Right lobe of liver (tissue), 6 donors: Measurements from ENCODE around the gene CACNA2D1. TPM values are rescaled to one million over a fixed set of nuclear protein-coding genes. Genes with fewer than 3 reads are reported as not detected.

Source experiments
- ATAC-seq, 4 donors: fragments of 200-7000 bp; cut with Tn5 transposase; one replicate each; pipeline ENCODE4 v1.9.1; 2020; ENCODE audit warnings: mild to moderate bottlenecking in 4 of 4, moderate library complexity in 4 of 4
- DNase-seq, 3 donors: peaks; one replicate each; pipeline ENCODE4 v3.0.0-alpha.2; 2020
- H3K27ac ChIP-seq, 3 donors: fragments of 200-600 bp; one replicate each; pipeline ENCODE4 v1.8.0; 2022
- H3K27me3 ChIP-seq, 2 donors: fragments of 200-600 bp; one replicate each; pipeline ENCODE4 v1.8.0; 2022
- H3K36me3 ChIP-seq, 4 donors: fragments of 200-600 bp; sonication (generic) in 1 of 4; one replicate each; pipeline versions ENCODE4 v1.5.1 to v1.8.0; 2017 to 2022; ENCODE audit warnings: control low read depth in 1 of 4
- H3K4me1 ChIP-seq, 4 donors: fragments of 200-600 bp; sonication (generic) in 1 of 4; one replicate each; pipeline versions ENCODE4 v1.5.1 to v1.8.0; 2017 to 2022; ENCODE audit warnings: control low read depth in 1 of 4
- H3K4me3 ChIP-seq, 3 donors: fragments of 200-600 bp; one replicate each; pipeline ENCODE4 v1.8.0; 2022
- H3K9me3 ChIP-seq, 4 donors: fragments of 200-600 bp; sonication (generic) in 1 of 4; one replicate each; pipeline versions ENCODE4 v1.5.1 to v1.8.0; 2017 to 2022; ENCODE audit warnings: control low read depth in 1 of 4
- POLR2A ChIP-seq: fragments of 450-650 bp; IDR thresholded peaks from one replicate; pipeline ENCODE4 v1.6.1; 2017; ENCODE audit warnings: antibody characterized with exemption, mild to moderate bottlenecking
- WGBS: methylation state at CpG from one replicate; pipeline ENCODE4 v1.1.6; 2018; ENCODE audit warnings: low coverage, low lambda C conversion rate; ENCODE audit not compliant: insufficient coverage; ENCODE audit errors: missing lambda C conversion rate; 5-methylcytosine and 5-hydroxymethylcytosine counted together
- intact Hi-C, 2 donors: fragments of 100-400 bp; cut with DNase I; formaldehyde crosslinking; loops; one replicate each; pipeline versions ENCODE4 v1.11.2 to v1.14.1; 2022
- total RNA-seq, 6 experiments: library from RNA; depleted of rRNA in 2 of 6; stranded (reverse); fragments of >200 nt in 2 of 6; fragmentation: NEBNext Ultra II Directional in 3 of 6; extraction: Animal tissue kit (Norgen Biotek cat#: 25700) in 3 of 6; gene quantifications; one replicate each; pipeline versions ENCODE4 v1.1.0 to v1.2.4, GENCODE V29; 2016 to 2023
- TF ChIP-seq, protein P1 (sequence below), 4 donors: fragments of 200-600 bp in 3 of 4; fragments of 450-650 bp in 1 of 4; IDR thresholded peaks; one replicate each; pipeline versions ENCODE4 v1.5.1 to v1.8.0; 2016 to 2022; ENCODE audit warnings: antibody characterized with exemption in 4 of 4, mild to moderate bottlenecking in 2 of 4
- donor health status: DM: no; HTN: yes; CAD: no.
- donor health status: DM: no; HTN: no; CAD: no.
- donor health status: DM: no; HTN: no; CAD: no.
- donor health status: DM: no; HTN: yes; CAD: no.
- donor health status: DM: no; HTN: yes; CAD: no.

CACNA2D1 gene
- total RNA-seq, 6 experiments from 2014 or later = 1.3 to 6.0 (median 2.2) TPM

DNA sequence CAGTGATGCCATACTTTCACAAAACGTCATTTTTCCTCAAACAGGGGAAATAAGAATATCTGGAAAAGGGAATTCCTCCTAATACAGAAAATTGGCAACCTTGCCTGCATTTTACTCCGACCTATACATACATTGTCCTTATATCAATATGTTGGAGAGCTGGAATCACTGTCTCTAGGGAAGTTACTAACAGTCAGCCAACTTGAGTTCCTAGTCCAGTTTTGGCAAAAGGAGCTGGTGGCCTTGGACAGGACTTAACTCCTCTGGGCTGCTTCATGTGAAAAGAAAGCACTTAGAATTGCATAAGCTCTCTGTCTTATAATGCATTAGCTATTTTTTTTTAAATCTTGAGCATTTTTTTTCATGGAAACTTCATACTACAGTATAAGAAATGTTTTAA, 499.5 kb downstream of the CACNA2D1 start:
- Histone ChIP-seq H3K9me3 (no peaks in the 10 kb centered on the region), H3K27ac (no peak overlapping the region), H3K36me3 (no peaks in the 10 kb centered on the region), H3K4me1 (no peaks in the 10 kb centered on the region), H3K27me3 (no peaks in the 10 kb centered on the region), H3K4me3 (no peak overlapping the region)
- ATAC-seq (no peak), DNase-seq (no peak)
- 30% methylated on average over 2 of the region's 2 CpGs for WGBS
- intact Hi-C loops = no loop called here
- TF ChIP-seq, protein P1, sequence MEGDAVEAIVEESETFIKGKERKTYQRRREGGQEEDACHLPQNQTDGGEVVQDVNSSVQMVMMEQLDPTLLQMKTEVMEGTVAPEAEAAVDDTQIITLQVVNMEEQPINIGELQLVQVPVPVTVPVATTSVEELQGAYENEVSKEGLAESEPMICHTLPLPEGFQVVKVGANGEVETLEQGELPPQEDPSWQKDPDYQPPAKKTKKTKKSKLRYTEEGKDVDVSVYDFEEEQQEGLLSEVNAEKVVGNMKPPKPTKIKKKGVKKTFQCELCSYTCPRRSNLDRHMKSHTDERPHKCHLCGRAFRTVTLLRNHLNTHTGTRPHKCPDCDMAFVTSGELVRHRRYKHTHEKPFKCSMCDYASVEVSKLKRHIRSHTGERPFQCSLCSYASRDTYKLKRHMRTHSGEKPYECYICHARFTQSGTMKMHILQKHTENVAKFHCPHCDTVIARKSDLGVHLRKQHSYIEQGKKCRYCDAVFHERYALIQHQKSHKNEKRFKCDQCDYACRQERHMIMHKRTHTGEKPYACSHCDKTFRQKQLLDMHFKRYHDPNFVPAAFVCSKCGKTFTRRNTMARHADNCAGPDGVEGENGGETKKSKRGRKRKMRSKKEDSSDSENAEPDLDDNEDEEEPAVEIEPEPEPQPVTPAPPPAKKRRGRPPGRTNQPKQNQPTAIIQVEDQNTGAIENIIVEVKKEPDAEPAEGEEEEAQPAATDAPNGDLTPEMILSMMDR (IDR thresholded peaks at IDR 0.05) = no peak
- no peak for TF ChIP-seq POLR2A

DNA sequence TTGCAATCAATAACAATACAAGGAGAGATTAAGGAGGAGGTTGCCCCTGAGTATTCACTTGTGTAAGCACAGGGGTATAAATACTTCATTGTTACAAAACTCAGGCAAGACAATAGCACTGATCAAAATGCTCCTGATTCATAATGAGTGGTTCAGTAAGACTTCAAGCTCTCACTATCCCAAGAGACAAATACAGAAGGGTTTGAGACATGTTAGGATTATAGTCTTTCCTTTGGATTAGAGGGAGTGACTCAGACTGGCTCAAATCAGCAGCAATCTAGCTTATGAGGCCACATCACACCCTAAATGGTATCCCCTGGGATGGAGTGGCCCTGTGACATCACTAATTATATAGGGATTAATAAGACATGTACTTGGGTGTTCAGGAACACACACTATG, 506.5 kb downstream of the CACNA2D1 start:
- DNase-seq = no peak
- H3K27ac ChIP-seq = no peak overlapping the region
- H3K27me3 ChIP-seq = no peaks in the 10 kb centered on the region
- H3K9me3 ChIP-seq = no peaks in the 10 kb centered on the region
- H3K4me3 ChIP-seq = no peak overlapping the region
- intact Hi-C loops = no loop called here
- no peaks in the 10 kb centered on the region for H3K36me3 ChIP-seq
- ATAC-seq = no peak
- TF ChIP-seq POLR2A = no peak
- TF ChIP-seq, protein P1 (IDR thresholded peaks at IDR 0.05) = no peak
- H3K4me1 ChIP-seq = no peaks in the 10 kb centered on the region

DNA sequence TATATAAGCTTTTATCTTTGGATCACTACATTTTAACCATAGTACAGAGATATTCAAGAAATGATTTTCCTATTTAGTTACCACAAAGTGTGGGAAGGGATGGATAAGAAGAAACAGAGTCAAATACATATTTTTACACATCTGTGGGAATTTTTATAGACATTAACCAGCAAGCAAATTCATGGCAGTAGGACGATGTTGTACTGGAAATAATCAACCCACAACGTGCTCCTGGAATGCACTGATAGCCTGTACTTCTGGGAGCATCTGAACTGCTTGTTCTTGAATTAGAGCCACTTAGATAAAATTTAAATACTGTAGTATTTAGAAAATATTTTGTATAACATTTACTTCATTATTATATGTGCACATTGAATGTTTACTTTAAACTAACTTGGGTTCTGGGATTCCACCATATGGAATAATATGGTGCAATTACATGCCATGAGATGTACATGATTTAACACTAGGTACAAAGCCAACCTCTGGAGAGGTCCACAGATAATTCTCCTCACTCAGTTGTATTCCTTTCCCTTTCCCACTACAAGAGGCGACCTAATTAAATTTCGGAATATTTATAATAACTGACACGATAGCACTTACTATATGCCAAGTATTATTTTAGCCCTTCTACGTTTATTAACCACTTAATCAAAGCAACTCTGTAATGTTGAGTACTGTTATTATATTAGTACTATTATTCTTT, 508.8 kb downstream of the CACNA2D1 start:
- intact Hi-C loops = no loop called here
- no peaks in the 10 kb centered on the region for H3K9me3 ChIP-seq
- 56% methylated on average over 6 of the region's 6 CpGs for WGBS
- no peaks in the 10 kb centered on the region for H3K4me1 ChIP-seq
- no peaks in the 10 kb centered on the region for H3K27me3 ChIP-seq
- no peak for DNase-seq
- H3K4me3 ChIP-seq = no peak overlapping the region
- no peak overlapping the region for H3K27ac ChIP-seq
- no peaks in the 10 kb centered on the region for H3K36me3 ChIP-seq
- ATAC-seq = no peak
- TF ChIP-seq POLR2A = no peak
- TF ChIP-seq, protein P1 (IDR thresholded peaks at IDR 0.05) = no peak

DNA sequence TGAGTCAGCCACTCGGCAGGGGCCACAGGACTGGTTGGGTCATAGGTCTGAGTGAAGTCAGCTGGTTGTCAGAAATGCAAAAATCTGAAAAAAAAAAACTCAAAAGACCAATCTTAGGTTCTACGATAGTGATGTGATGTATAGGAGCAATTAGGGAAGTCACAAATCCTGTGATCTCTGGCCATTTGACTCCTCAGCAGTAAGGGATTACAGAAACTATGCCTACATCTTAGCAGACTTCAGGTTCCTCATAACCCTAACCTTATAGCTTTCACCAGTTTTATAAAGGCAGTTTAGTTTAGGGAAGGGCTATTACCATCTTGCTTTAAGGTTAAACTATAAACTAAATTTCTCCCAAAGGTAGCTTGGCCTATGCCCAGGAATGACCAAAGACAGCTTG, 510.6 kb downstream of the CACNA2D1 start:
- WGBS = 63% methylated on average over 2 of the region's 2 CpGs
- no peak for TF ChIP-seq POLR2A
- TF ChIP-seq, protein P1 (IDR thresholded peaks at IDR 0.05) = no peak
- intact Hi-C loops = no loop called here
- ATAC-seq (no peak), DNase-seq (no peak)
- Histone ChIP-seq H3K27ac (no peak overlapping the region), H3K9me3 (no peaks in the 10 kb centered on the region), H3K27me3 (no peaks in the 10 kb centered on the region), H3K36me3 (no peaks in the 10 kb centered on the region), H3K4me3 (no peak overlapping the region), H3K4me1 (no peaks in the 10 kb centered on the region)

DNA sequence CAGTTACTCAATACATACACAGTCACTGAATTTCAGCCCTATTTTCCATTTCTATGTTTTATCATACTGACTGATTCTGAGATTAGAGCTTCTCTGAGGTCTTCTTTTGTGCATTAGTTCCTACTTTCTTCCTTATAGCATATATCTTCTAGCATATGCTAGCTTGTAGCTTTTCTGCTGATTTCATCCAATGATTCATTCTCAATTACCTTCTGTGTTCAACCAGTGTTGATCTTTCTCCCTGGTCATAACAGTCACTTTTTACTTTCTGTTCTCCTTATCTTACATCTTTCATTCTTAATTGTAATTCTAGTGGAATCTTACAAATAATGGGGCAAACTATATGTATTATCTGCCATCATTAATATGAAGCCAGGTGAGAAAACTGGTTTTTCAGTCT, 514.2 kb downstream of the CACNA2D1 start:
- H3K27ac ChIP-seq = no peak overlapping the region
- H3K36me3 ChIP-seq = no peaks in the 10 kb centered on the region
- TF ChIP-seq, protein P1 (IDR thresholded peaks at IDR 0.05) = no peak
- TF ChIP-seq POLR2A = no peak
- ATAC-seq (no peak), DNase-seq (no peak)
- H3K4me3 ChIP-seq = no peak overlapping the region
- intact Hi-C loops = no loop called here
- H3K27me3 ChIP-seq = no peaks in the 10 kb centered on the region
- no peaks in the 10 kb centered on the region for H3K4me1 ChIP-seq
- H3K9me3 ChIP-seq = no peaks in the 10 kb centered on the region
